Activated naive CD4-positive, alpha-beta T cell treated with anti-CD3 and anti-CD28 coated beads, Interleukin-2, amount 50 U/mL, for 24 hours (primary cell): ENCODE results near the gene ZBTB7C.

ENCODE experiments used
- H3K27ac Mint-ChIP-seq: one replicate; pipeline ENCODE4 v1.8.0; 2021; ENCODE audit warnings: mild to moderate bottlenecking, mixed read lengths
- H3K27me3 Mint-ChIP-seq: one replicate; pipeline ENCODE4 v1.8.0; 2021; ENCODE audit warnings: mixed read lengths
- H3K36me3 Mint-ChIP-seq: one replicate; pipeline ENCODE4 v1.8.0; 2021; ENCODE audit warnings: mixed read lengths
- H3K4me1 Mint-ChIP-seq: one replicate; pipeline ENCODE4 v1.8.0; 2021; ENCODE audit warnings: mixed read lengths
- H3K4me3 Mint-ChIP-seq: one replicate; pipeline ENCODE4 v1.8.0; 2021; ENCODE audit warnings: mild to moderate bottlenecking, mixed read lengths
- H3K9me3 Mint-ChIP-seq: one replicate; pipeline ENCODE4 v1.8.0; 2021; ENCODE audit warnings: mixed read lengths

ZBTB7C gene

GRCh38 chr18:48316177-48316576, 93.0 kb downstream of the ZBTB7C start:
- Mint-ChIP-seq H3K27ac (no peak overlapping the region), H3K4me3 (no peak overlapping the region), H3K36me3 (no peaks in the 10 kb centered on the region), H3K9me3 (no peaks in the 10 kb centered on the region), H3K27me3 (peaks cover 7% of the 10 kb centered on the region), H3K4me1 (no peaks in the 10 kb centered on the region)

- Mint-ChIP-seq H3K36me3 (no peaks in the 10 kb centered on the region), H3K27ac (no peak overlapping the region), H3K4me1 (no peaks in the 10 kb centered on the region), H3K9me3 (no peaks in the 10 kb centered on the region), H3K4me3 (no peak overlapping the region), H3K27me3 (peaks cover 2% of the 10 kb centered on the region)
Observed at GRCh38 chr18:48314690-48315089, 94.5 kb downstream of the ZBTB7C start.

GRCh38 chr18:48313792-48314191, 95.4 kb downstream of the ZBTB7C start:
- Mint-ChIP-seq H3K4me3 (no peak overlapping the region), H3K27ac (no peak overlapping the region), H3K9me3 (no peaks in the 10 kb centered on the region), H3K4me1 (no peaks in the 10 kb centered on the region), H3K36me3 (no peaks in the 10 kb centered on the region), H3K27me3 (peaks cover 1% of the 10 kb centered on the region)

GRCh38 chr18:48312066-48312465, 97.1 kb downstream of the ZBTB7C start:
- Mint-ChIP-seq H3K4me1 (no peaks in the 10 kb centered on the region), H3K4me3 (no peak overlapping the region), H3K27me3 (peaks cover 3% of the 10 kb centered on the region), H3K27ac (no peak overlapping the region), H3K36me3 (no peaks in the 10 kb centered on the region), H3K9me3 (no peaks in the 10 kb centered on the region)

GRCh38 chr18:48310999-48311398, 98.2 kb downstream of the ZBTB7C start:
- Mint-ChIP-seq H3K27ac (no peak overlapping the region), H3K4me1 (no peaks in the 10 kb centered on the region), H3K9me3 (no peaks in the 10 kb centered on the region), H3K4me3 (no peak overlapping the region), H3K27me3 (peaks cover 3% of the 10 kb centered on the region), H3K36me3 (no peaks in the 10 kb centered on the region)

GRCh38 chr18:48310353-48310752, 98.8 kb downstream of the ZBTB7C start:
- no peaks in the 10 kb centered on the region for H3K9me3 Mint-ChIP-seq
- H3K4me1 Mint-ChIP-seq = no peaks in the 10 kb centered on the region
- H3K27me3 Mint-ChIP-seq = peaks cover 3% of the 10 kb centered on the region
- no peak overlapping the region for H3K27ac Mint-ChIP-seq
- H3K36me3 Mint-ChIP-seq = no peaks in the 10 kb centered on the region
- no peak overlapping the region for H3K4me3 Mint-ChIP-seq

GRCh38 chr18:48308755-48309575, 100.2 kb downstream of the ZBTB7C start:
- peaks cover 3% of the 10 kb centered on the region for H3K27me3 Mint-ChIP-seq
- H3K27ac Mint-ChIP-seq = no peak overlapping the region
- no peaks in the 10 kb centered on the region for H3K4me1 Mint-ChIP-seq

GRCh38 chr18:48308027-48308635, 101.1 kb downstream of the ZBTB7C start:
- Mint-ChIP-seq H3K27ac (no peak overlapping the region), H3K36me3 (no peaks in the 10 kb centered on the region), H3K9me3 (no peaks in the 10 kb centered on the region), H3K27me3 (peaks cover 3% of the 10 kb centered on the region), H3K4me3 (no peak overlapping the region), H3K4me1 (no peaks in the 10 kb centered on the region)

More at GRCh38 chr18:48308755-48309575, 100.2 kb downstream of the ZBTB7C start:
- H3K4me3 Mint-ChIP-seq = no peak overlapping the region
- no peaks in the 10 kb centered on the region for H3K9me3 Mint-ChIP-seq
- H3K36me3 Mint-ChIP-seq = no peaks in the 10 kb centered on the region

- H3K9me3 Mint-ChIP-seq = no peaks in the 10 kb centered on the region
- peaks cover 1% of the 10 kb centered on the region for H3K27me3 Mint-ChIP-seq
- no peak overlapping the region for H3K27ac Mint-ChIP-seq
- H3K4me3 Mint-ChIP-seq = no peak overlapping the region
- no peaks in the 10 kb centered on the region for H3K36me3 Mint-ChIP-seq
- H3K4me1 Mint-ChIP-seq = no peaks in the 10 kb centered on the region
Observed at GRCh38 chr18:48306838-48307237, 102.3 kb downstream of the ZBTB7C start.

- Mint-ChIP-seq H3K36me3 (no peaks in the 10 kb centered on the region), H3K4me3 (no peak overlapping the region), H3K4me1 (peaks cover 5% of the 10 kb centered on the region)
Observed at GRCh38 chr18:48304906-48305693, 104.1 kb downstream of the ZBTB7C start.

GRCh38 chr18:48303883-48304282, 105.3 kb downstream of the ZBTB7C start:
- no peaks in the 10 kb centered on the region for H3K9me3 Mint-ChIP-seq
- H3K4me1 Mint-ChIP-seq = peaks cover 5% of the 10 kb centered on the region
- no peak overlapping the region for H3K27ac Mint-ChIP-seq
- no peaks in the 10 kb centered on the region for H3K36me3 Mint-ChIP-seq
- no peak overlapping the region for H3K4me3 Mint-ChIP-seq
- H3K27me3 Mint-ChIP-seq = peaks cover 1% of the 10 kb centered on the region

More at GRCh38 chr18:48304906-48305693, 104.1 kb downstream of the ZBTB7C start:
- no peaks in the 10 kb centered on the region for H3K9me3 Mint-ChIP-seq
- peaks cover 1% of the 10 kb centered on the region for H3K27me3 Mint-ChIP-seq
- no peak overlapping the region for H3K27ac Mint-ChIP-seq

GRCh38 chr18:48302736-48303135, 106.4 kb downstream of the ZBTB7C start:
- no peaks in the 10 kb centered on the region for H3K27me3 Mint-ChIP-seq
- no peaks in the 10 kb centered on the region for H3K36me3 Mint-ChIP-seq
- no peak overlapping the region for H3K4me3 Mint-ChIP-seq
- peaks cover 5% of the 10 kb centered on the region for H3K4me1 Mint-ChIP-seq
- no peaks in the 10 kb centered on the region for H3K9me3 Mint-ChIP-seq
- H3K27ac Mint-ChIP-seq = no peak overlapping the region

GRCh38 chr18:48300463-48300961, 108.7 kb downstream of the ZBTB7C start:
- Mint-ChIP-seq H3K9me3 (no peaks in the 10 kb centered on the region), H3K27me3 (no peaks in the 10 kb centered on the region), H3K4me1 (peaks cover 5% of the 10 kb centered on the region), H3K36me3 (no peaks in the 10 kb centered on the region), H3K4me3 (no peak overlapping the region), H3K27ac (no peak overlapping the region)

GRCh38 chr18:48297139-48297538, 112.0 kb downstream of the ZBTB7C start:
- H3K4me1 Mint-ChIP-seq = peaks cover 5% of the 10 kb centered on the region
- H3K4me3 Mint-ChIP-seq = no peak overlapping the region
- no peaks in the 10 kb centered on the region for H3K9me3 Mint-ChIP-seq
- H3K27me3 Mint-ChIP-seq = no peaks in the 10 kb centered on the region
- no peak overlapping the region for H3K27ac Mint-ChIP-seq
- H3K36me3 Mint-ChIP-seq = no peaks in the 10 kb centered on the region

- Mint-ChIP-seq H3K27me3 (no peaks in the 10 kb centered on the region), H3K4me3 (no peak overlapping the region), H3K9me3 (no peaks in the 10 kb centered on the region), H3K36me3 (no peaks in the 10 kb centered on the region), H3K27ac (no peak overlapping the region), H3K4me1 (peaks cover 5% of the 10 kb centered on the region)
Observed at GRCh38 chr18:48296581-48296980, 112.6 kb downstream of the ZBTB7C start.
